ENCODE data around the gene ZNF77. TPM values are rescaled to one million over a fixed set of nuclear protein-coding genes. Genes with fewer than 3 reads are reported as not detected.

Gene ZNF77
- total RNA-seq, 1 experiment from 2014 or later: 5.9 TPM

GRCh38 chr19:2957160-2957559 is 12.4 kb upstream of the ZNF77 start (continued):
- TF ChIP-seq REST (IDR thresholded peaks at IDR 0.05; ENCODE audit: low read depth): no peak

DNA sequence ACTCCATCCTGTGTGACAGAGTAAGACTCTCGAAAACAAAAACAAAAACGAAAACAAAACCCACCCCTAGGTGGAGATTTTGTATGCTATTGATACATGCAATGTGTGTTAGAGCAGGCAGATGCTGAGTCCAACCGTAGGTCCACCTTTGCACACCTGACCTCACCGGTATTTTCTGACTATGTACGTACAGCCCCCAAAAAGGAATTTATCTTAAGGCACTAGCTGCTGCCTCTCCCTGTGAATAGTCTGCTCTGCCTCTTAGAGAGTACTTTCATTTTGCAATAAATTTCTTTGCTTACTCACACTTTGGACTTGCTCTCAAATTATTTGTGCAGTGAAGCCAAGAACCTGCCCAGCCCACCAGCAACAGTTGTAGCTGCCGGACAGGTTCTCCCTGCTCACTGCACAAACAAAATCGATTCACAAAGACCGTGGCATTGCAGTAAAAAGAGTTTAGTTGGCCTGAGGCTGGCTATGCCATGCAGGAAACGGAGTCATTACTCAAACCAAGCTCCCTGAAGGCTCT is 8.2 kb upstream of the ZNF77 start:
- H2AFZ ChIP-seq (ENCODE audit: low read depth, low read length, poor library complexity, severe bottlenecking): no peak overlapping the region
- ATAC-seq: no peak
- no peaks in the 10 kb centered on the region for H4K20me1 ChIP-seq (ENCODE audit: insufficient read depth)
- no peak overlapping the region for H3K4me2 ChIP-seq (ENCODE audit: low read length)
- CTCF ChIA-PET: interaction anchor here (1.1 to 1.8 kb wide), 2 partner anchors 17 to 176 kb away, joined by 3 to 4 read pairs; no protein-coding TSS in a partner anchor
- H3K9me2 ChIP-seq (ENCODE audit: insufficient read depth): no peaks in the 10 kb centered on the region
- H3K4me1 ChIP-seq (ENCODE audit: control insufficient read depth in 1 of 2, insufficient read depth in 2 of 2, low read length in 2 of 2): peaks cover 12 to 23% of the 10 kb centered on the region in 2 experiments; a peak in 3 of 4 replicates
- H3K79me2 ChIP-seq (ENCODE audit: insufficient read depth, low read length): peaks cover 17% of the 10 kb centered on the region
- no peak overlapping the region; the same call in 1 of the 2 replicates for H3K27ac ChIP-seq (ENCODE audit: low read depth, low read length)
- no peaks in the 10 kb centered on the region for H3K36me3 ChIP-seq (ENCODE audit: control insufficient read depth in 1 of 2, insufficient read depth in 2 of 2, low read length in 2 of 2)
- no peaks in the 10 kb centered on the region for H3K27me3 ChIP-seq (ENCODE audit: insufficient read depth, low read length)
- POLR2A ChIA-PET: no interaction called here
- no peaks in the 10 kb centered on the region for H3K9me3 ChIP-seq (ENCODE audit: control insufficient read depth in 1 of 2, insufficient read depth in 1 of 2, low read depth in 1 of 2, low read length in 2 of 2)
- intact Hi-C loops (cut with micrococcal nuclease): loop anchor here (5.0 kb wide), 1 partner anchor 324 kb away; no protein-coding TSS in a partner anchor
- H3K4me3 ChIP-seq (replicated peaks in 1 of 2; ENCODE audit: low read depth in 1 of 2, low read length in 2 of 2): no peak overlapping the region
- H3K9ac ChIP-seq (ENCODE audit: low read length): no peak overlapping the region
- RAD21 ChIA-PET (ENCODE audit: low non-redundant PET in 1 of 2, low total read pairs in 2 of 2, uncharacterized antibody in 2 of 2, unreplicated experiment in 2 of 2): interaction anchor here in 1 of 2 experiments (0.7 kb wide), 1 partner anchor 66 kb away, joined by 3 read pairs; no protein-coding TSS in a partner anchor
- BruUV-seq (replicated peaks): no TSS peak
- DNase-seq (ENCODE audit: low read depth, low spot score): no peak
- 0 out of 2 replicates have a peak, but pooled peaks have one; percentile 11 for TF ChIP-seq SP1 (IDR thresholded peaks at IDR 0.05; ENCODE audit: low read depth)
- TF ChIP-seq EGR1 (IDR thresholded peaks at IDR 0.05; ENCODE audit: low read depth): no peak
- TF ChIP-seq JUND (IDR thresholded peaks at IDR 0.05): no peak
- TF ChIP-seq SRF (IDR thresholded peaks at IDR 0.05; ENCODE audit: low read depth): no peak
- TF ChIP-seq ZNF274 (IDR thresholded peaks at IDR 0.05; ENCODE audit: low read depth, low read length): no peak
- TF ChIP-seq ATF3 (IDR thresholded peaks at IDR 0.05): no peak
- TF ChIP-seq SIN3A (IDR thresholded peaks at IDR 0.05; ENCODE audit: low read depth): no peak
- TF ChIP-seq FOSL1 (IDR thresholded peaks at IDR 0.05; ENCODE audit: low read depth): no peak

Measured in HCT116 (cell line).